OCI-LY1 (cell line): Measurements from ENCODE around the gene SV2B.

Experiments
- CTCF ChIP-seq: fragments of 200-600 bp; sonication (generic), shearing (Covaris generic); IDR thresholded peaks from 2 replicates; pipeline ENCODE4 v1.5.1; 2017; ENCODE audit warnings: mild to moderate bottlenecking, antibody characterized with exemption, low read length, moderate library complexity, mixed read lengths
- EZH2 ChIP-seq: fragments of 200-600 bp; sonication (generic), shearing (Covaris generic); IDR thresholded peaks from 2 replicates; pipeline ENCODE4 v1.8.0; 2017; ENCODE audit warnings: borderline replicate concordance, mixed run types, mild to moderate bottlenecking, antibody characterized with exemption, low read length, moderate library complexity, mixed read lengths

- TF ChIP-seq CTCF (no peak), EZH2 (no peak)
Observed at GRCh38 chr15:91118817-91119590, 18.9 kb downstream of the SV2B start.
